ENCODE measurements around the gene HAVCR2. TPM values are rescaled to one million over a fixed set of nuclear protein-coding genes. Genes with fewer than 3 reads are reported as not detected.

HAVCR2 gene
- total and polyA plus RNA-seq, 9 of the 15 experiments (the other 6 are each of a cell fraction or from before 2014, with no cell fraction given), result 0.04 to 0.11 (median 0.06) TPM; not detected in 5

DNA sequence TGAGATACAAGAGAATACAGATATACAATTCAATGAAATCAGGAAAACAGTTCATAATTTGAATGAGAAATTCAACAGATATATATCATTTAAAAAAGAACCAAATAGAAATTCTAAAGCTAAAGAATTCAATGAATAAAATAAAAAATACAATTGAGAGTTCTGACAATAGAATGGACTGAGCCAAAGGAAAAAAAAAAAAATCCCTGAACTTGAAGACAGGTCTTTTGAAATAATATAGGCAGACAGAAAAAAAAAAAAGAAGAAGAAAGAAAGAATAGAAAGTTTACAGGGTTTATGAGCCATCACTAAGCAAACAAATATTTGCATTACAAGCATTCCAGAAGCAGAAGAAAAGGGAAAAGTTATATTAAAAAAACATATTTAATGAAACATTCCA, 12.9 kb upstream of the HAVCR2 start:
- H2AFZ ChIP-seq (ENCODE audit: low read depth, low read length), result no peak overlapping the region
- no peak overlapping the region for H3K4me2 ChIP-seq (ENCODE audit: insufficient read depth, low read length)
- no peaks in the 10 kb centered on the region for H4K20me1 ChIP-seq (replicated peaks; ENCODE audit: control insufficient read depth, insufficient read depth, low read length)
- no peaks in the 10 kb centered on the region for H3K36me3 ChIP-seq (ENCODE audit: control insufficient read depth, insufficient read depth, low read length)
- H3K4me3 ChIP-seq, result no peak overlapping the region
- ChIA-PET POLR2A (no interaction called here), CTCF (ENCODE audit: low intra/inter-chr PET ratio) (no interaction called here)
- FAIRE-seq, result no peak
- no TSS peak for BruUV-seq (replicated peaks)
- ATAC-seq, result no peak
- H3K27me3 ChIP-seq (ENCODE audit: control insufficient read depth in 2 of 2, insufficient read depth in 2 of 2, low read length in 2 of 2), result no peaks in the 10 kb centered on the region
- H3K79me2 ChIP-seq (ENCODE audit: control insufficient read depth, insufficient read depth, low read length), result no peaks in the 10 kb centered on the region
- TF ChIP-seq ZNF384 (IDR thresholded peaks at IDR 0.05; ENCODE audit: low read depth, low read length) (0 out of 2 replicates have a peak, but pooled peaks have one; percentile 18), HLTF (IDR thresholded peaks at IDR 0.05) (0 out of 2 replicates have a peak, but pooled peaks have one; percentile 59), TRIM28 (IDR thresholded peaks at IDR 0.05) (peak; percentile 69; the same call in 1 of the 2 replicates)
- TF ChIP-seq, protein P1, sequence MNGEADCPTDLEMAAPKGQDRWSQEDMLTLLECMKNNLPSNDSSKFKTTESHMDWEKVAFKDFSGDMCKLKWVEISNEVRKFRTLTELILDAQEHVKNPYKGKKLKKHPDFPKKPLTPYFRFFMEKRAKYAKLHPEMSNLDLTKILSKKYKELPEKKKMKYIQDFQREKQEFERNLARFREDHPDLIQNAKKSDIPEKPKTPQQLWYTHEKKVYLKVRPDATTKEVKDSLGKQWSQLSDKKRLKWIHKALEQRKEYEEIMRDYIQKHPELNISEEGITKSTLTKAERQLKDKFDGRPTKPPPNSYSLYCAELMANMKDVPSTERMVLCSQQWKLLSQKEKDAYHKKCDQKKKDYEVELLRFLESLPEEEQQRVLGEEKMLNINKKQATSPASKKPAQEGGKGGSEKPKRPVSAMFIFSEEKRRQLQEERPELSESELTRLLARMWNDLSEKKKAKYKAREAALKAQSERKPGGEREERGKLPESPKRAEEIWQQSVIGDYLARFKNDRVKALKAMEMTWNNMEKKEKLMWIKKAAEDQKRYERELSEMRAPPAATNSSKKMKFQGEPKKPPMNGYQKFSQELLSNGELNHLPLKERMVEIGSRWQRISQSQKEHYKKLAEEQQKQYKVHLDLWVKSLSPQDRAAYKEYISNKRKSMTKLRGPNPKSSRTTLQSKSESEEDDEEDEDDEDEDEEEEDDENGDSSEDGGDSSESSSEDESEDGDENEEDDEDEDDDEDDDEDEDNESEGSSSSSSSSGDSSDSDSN (IDR thresholded peaks at IDR 0.05; ENCODE audit: borderline replicate concordance in 1 of 2, low read depth in 2 of 2, low read length in 2 of 2), result no peak
- TF ChIP-seq, protein P2, sequence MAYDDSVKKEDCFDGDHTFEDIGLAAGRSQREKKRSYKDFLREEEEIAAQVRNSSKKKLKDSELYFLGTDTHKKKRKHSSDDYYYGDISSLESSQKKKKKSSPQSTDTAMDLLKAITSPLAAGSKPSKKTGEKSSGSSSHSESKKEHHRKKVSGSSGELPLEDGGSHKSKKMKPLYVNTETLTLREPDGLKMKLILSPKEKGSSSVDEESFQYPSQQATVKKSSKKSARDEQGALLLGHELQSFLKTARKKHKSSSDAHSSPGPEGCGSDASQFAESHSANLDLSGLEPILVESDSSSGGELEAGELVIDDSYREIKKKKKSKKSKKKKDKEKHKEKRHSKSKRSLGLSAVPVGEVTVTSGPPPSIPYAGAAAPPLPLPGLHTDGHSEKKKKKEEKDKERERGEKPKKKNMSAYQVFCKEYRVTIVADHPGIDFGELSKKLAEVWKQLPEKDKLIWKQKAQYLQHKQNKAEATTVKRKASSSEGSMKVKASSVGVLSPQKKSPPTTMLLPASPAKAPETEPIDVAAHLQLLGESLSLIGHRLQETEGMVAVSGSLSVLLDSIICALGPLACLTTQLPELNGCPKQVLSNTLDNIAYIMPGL (CRISPR knock-in tag; IDR thresholded peaks at IDR 0.05), result no peak
- H3K9ac ChIP-seq (ENCODE audit: insufficient read depth in 1 of 2, low read depth in 2 of 2, low read length in 2 of 2), result no peak overlapping the region
- no peaks in the 10 kb centered on the region for H3K4me1 ChIP-seq (replicated peaks in 1 of 2; ENCODE audit: control insufficient read depth in 2 of 2, insufficient read depth in 2 of 2, low read length in 2 of 2)
- H3K27ac ChIP-seq (ENCODE audit: extremely low read depth, low read depth, low read length), result no peak overlapping the region
- intact Hi-C loops (cut with micrococcal nuclease) (no loop called here), in situ Hi-C loops (cut with MboI) (no loop called here)
- DNase-seq (ENCODE audit: extremely low read depth in 1 of 4, low spot score in 3 of 4), result no peak
- H3K9me3 ChIP-seq (replicated peaks; ENCODE audit: control insufficient read depth, insufficient read depth, low read depth, low read length), result no peaks in the 10 kb centered on the region; the same call in 1 of the 2 replicates
- no peaks in the 10 kb centered on the region for H3K9me1 ChIP-seq (ENCODE audit: control insufficient read depth, insufficient read depth, low read length)

All from K562 (cell line).